ENCODE data around the gene PWWP3B. TPM values are rescaled to one million over a fixed set of nuclear protein-coding genes. Genes with fewer than 3 reads are reported as not detected.

PWWP3B gene
- 1 to 10 TPM in 3 of 4 donors, under 1 TPM in 1; 0.68 to 2.6 (median 1.9) TPM for total RNA-seq

DNA sequence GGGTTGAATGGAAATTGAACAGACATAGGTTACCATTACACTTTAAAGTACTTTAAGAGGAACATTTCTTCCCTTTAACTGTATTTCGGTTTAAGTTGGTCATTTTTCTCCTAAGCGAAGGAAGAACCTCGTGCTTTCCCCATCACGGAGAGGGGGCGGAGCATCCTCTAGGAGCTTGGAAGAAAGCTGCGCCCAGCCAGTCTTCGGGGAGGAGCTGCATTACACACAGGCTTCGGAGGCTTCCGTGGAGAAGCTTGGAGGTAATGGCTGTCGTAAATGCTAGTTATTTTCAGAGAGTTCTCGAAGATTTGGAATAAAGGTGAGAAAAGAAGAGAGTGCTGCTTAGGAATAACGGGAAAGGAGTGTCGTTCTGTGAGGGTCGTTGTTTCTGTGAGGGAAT, at the start of gene PWWP3B:
TSS of gene PWWP3B (plus strand) at position 199 of the 400 bp plus-strand sequence. CDS start 37,128 bp downstream, outside the sequence.
- TF ChIP-seq CTCF (IDR thresholded peaks at IDR 0.05; ENCODE audit: low read depth), result no peak

DNA sequence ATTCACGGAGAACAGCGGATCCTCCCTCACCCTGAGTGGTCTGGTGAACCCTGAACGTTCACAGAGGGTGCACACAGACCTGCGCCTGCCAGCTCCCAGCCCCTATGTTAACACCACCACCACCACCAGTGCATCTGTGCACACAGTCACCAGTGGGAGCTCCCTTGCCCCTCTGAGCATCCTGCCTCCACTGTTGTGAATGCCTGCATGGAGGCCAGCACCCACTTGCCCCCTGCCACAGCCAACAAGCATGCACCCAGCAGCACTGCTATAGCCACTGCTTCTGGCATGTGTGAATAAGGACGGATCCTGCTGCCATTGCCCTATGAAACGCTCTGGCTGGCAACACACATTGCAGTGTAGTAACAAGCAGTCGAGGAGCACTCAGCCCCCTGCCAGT, 29.1 kb upstream of the PWWP3B start:
- no peak for TF ChIP-seq CTCF (IDR thresholded peaks at IDR 0.05; ENCODE audit: low read depth)

GRCh38 chrX:106144755-106145639, 23.1 kb upstream of the PWWP3B start:
- TF ChIP-seq CTCF (IDR thresholded peaks at IDR 0.05; ENCODE audit: low read depth), result no peak

DNA sequence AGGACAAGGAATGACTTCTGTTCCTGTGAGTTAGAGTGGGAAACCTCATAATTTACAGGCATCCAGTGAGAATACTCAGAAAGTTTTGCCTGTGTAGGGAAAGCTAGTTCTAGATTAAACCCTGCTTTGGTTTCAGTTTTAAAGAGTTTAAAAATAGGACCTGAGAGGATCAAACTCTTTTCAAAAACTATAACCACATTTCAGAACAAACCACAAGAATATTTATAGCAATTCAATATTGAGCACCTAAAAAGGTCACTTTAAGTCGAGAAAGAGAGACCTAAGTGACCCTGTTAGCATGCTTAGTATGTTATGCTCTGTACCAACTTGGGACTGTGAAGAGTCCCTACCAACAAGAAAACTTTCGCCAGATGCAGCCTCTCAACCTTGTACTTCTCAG, 17.4 kb upstream of the PWWP3B start:
- no peak for TF ChIP-seq CTCF (IDR thresholded peaks at IDR 0.05; ENCODE audit: low read depth)

GRCh38 chrX:106159861-106160282, 8.2 kb upstream of the PWWP3B start:
- TF ChIP-seq CTCF (IDR thresholded peaks at IDR 0.05; ENCODE audit: low read depth), result no peak

GRCh38 chrX:106170318-106170717, 2.2 kb downstream of the PWWP3B start:
- no peak for TF ChIP-seq CTCF (IDR thresholded peaks at IDR 0.05; ENCODE audit: low read depth)

DNA sequence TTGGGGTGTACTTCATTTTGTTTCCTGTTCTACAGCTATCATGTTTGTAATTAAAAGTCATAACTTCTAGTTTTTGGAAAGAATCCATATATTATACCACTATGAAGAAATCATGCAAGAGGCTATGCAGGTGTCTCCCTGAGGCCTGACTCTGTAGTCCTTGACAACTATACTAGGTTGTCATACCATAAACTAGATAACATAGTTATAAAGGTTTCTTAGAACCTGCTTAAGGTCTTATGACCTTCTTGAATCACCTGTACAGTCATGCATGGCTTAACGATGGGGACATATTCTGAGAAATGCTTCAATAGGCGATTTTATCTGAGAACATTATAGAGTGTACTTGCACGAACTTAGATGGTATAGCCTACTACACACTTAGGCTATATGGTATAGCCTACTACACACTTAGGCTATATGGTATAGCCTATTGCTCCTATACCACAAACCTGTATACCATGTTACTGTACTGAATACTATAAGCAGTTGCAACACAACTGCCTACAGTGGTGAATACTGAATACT, 3.3 kb downstream of the PWWP3B start:
- TF ChIP-seq CTCF (IDR thresholded peaks at IDR 0.05; ENCODE audit: low read depth), result no peak
